BJ (cell line): ENCODE measurements around the gene GPAT3. TPM values are rescaled to one million over a fixed set of nuclear protein-coding genes. Genes with fewer than 3 reads are reported as not detected.

ENCODE experiments used
- CTCF ChIA-PET: fragments of 350-600 bp; formaldehyde crosslinking; extraction: SDS; loops from one replicate; lab custom pipeline; 2021; ENCODE audit warnings: antibody characterized with exemption, inconsistent platforms; lab: Yijun Ruan, JAX
- POLR2A ChIA-PET: fragments of 300-600 bp; sonication (Branson Sonifier 250); formaldehyde crosslinking; extraction: SDS; loops from one replicate; lab custom pipeline; 2021; ENCODE audit warnings: antibody characterized with exemption; lab: Charles Lee
- DNase-seq: peaks from one replicate; pipeline ENCODE4 v3.0.0-alpha.2; 2011; ENCODE audit warnings: low read depth
- H3K27me3 ChIP-seq: 2 replicates; pipeline ENCODE4 v1.6.0; 2011; ENCODE audit warnings: low read length; ENCODE audit not compliant: control insufficient read depth, insufficient read depth
- H3K36me3 ChIP-seq: 2 replicates; pipeline ENCODE4 v1.5.1; 2011; ENCODE audit warnings: low read length; ENCODE audit not compliant: control insufficient read depth, insufficient read depth
- H3K4me3 ChIP-seq: 2 replicates; pipeline ENCODE4 v1.5.1; 2011; ENCODE audit warnings: low read depth, mild to moderate bottlenecking, control low read depth, low read length
- polyA plus RNA-seq: library from polyadenylated mRNA; depleted of rRNA; stranded (reverse); fragments of >200 nt; gene quantifications from 2 replicates; pipeline ENCODE4 v1.2.3, GENCODE V29; 2011
- TF ChIP-seq, protein P1 (sequence below): IDR thresholded peaks from 2 replicates; pipeline ENCODE4 v1.5.1; 2011; ENCODE audit warnings: low read depth, mild to moderate bottlenecking, control low read depth, inconsistent platforms, low read length, moderate library complexity; ENCODE audit not compliant: insufficient read depth

Gene GPAT3
- polyA plus RNA-seq, 1 experiment, result 0.58 TPM

DNA sequence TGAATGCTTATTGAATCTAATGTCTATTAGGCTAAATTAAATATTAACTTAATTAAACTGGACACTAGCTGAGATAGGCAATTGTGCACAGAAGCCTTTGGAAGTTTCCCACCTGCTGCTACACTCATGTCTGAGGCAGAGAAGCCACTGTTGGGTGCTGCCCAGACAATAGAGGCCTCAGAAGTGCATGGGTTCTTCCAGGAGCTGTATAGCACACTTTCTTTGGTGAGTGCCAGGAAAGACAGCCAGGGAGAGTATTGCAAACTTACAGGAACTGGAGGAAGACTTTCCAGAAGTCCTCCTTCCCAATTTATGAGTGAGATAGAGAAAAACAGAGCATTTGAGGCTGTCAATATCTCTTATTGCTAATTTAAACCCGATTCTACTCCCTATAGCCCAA, 89.9 kb downstream of the GPAT3 start:
- no peak for DNase-seq
- ChIA-PET CTCF (no interaction called here), POLR2A (no interaction called here)
- TF ChIP-seq, protein P1, sequence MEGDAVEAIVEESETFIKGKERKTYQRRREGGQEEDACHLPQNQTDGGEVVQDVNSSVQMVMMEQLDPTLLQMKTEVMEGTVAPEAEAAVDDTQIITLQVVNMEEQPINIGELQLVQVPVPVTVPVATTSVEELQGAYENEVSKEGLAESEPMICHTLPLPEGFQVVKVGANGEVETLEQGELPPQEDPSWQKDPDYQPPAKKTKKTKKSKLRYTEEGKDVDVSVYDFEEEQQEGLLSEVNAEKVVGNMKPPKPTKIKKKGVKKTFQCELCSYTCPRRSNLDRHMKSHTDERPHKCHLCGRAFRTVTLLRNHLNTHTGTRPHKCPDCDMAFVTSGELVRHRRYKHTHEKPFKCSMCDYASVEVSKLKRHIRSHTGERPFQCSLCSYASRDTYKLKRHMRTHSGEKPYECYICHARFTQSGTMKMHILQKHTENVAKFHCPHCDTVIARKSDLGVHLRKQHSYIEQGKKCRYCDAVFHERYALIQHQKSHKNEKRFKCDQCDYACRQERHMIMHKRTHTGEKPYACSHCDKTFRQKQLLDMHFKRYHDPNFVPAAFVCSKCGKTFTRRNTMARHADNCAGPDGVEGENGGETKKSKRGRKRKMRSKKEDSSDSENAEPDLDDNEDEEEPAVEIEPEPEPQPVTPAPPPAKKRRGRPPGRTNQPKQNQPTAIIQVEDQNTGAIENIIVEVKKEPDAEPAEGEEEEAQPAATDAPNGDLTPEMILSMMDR, result no peak
- Histone ChIP-seq H3K36me3 (no peaks in the 10 kb centered on the region), H3K27me3 (peaks cover 2% of the 10 kb centered on the region; the same call in 1 of the 2 replicates), H3K4me3 (no peak overlapping the region)

DNA sequence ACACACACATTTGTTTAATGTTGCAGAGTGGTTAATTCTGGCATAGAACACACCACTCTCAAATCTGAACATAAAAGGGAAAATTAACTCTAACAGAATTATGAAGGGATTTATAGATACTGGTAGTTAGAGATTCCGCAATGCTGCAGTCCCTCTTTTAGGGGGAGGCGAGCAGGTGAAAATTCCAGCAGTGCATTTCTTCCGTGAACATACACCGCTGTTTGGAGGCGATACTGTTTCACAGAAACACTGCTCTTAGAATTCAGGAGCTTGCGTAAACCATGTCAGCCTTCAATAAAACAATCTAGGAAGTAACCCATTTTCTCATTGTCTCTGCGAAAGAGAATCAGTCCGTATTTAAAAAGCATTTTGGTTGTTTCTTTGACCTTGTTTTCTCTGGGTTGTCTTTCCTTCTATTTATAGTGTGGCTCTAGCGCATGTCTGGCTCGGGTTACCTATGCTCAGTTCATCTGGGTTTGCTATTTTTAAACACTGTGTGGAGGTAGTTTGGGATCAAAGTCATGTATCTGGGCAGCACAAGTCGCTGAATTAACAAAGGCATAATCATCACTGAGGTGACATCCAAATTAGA, 90.4 kb downstream of the GPAT3 start:
- CTCF ChIA-PET, result no interaction called here
- H3K27me3 ChIP-seq, result peaks cover 2% of the 10 kb centered on the region; the same call in 1 of the 2 replicates
- POLR2A ChIA-PET, result no interaction called here
- TF ChIP-seq, protein P1, result no peak
- DNase-seq, result no peak
- H3K4me3 ChIP-seq, result no peak overlapping the region
- H3K36me3 ChIP-seq, result no peaks in the 10 kb centered on the region

DNA sequence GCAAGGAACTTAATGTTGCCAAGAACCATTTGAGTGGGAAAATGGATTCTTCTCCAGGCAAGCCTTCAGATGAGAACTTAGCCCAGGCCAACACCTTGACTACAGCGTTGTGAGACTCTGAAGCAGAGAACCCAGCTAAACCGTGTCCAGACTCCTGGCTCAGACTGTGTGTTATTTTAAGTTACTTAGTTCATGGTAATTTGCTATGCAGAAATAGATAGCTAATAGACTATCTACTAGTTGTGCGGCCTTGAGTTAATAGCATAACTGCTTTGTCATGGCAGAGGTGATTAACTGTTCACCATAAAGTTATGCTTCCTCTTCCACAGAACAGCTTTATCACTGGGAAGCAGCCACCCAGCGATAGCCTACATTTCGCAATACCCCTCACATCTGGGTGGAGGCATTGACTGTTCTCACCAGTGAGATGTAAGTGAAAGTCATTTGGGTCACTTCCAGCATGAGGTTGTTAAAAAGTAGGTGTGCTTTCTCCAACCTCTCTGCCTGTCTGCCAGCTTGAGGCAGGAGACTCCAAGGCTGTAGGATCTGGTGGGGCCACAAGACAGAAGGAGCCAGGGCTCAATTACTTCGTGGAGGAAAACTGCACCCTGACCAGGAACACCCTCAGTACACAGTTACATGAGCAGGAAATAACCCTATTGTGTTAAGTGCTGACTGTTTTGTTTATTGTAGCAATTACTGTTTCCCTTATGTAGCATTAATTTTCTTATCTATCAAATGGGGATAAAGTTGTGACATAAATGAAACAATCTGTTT, 94.2 kb downstream of the GPAT3 start:
- DNase-seq, result no peak
- H3K27me3 ChIP-seq, result peaks cover 2% of the 10 kb centered on the region; the same call in 1 of the 2 replicates
- ChIA-PET CTCF (interaction anchor here (0.6 to 4.1 kb wide), 5 partner anchors 15 to 138 kb away, joined by 3 to 10 read pairs (median 3); no protein-coding TSS in a partner anchor), POLR2A (no interaction called here)
- H3K4me3 ChIP-seq, result no peak overlapping the region
- no peaks in the 10 kb centered on the region for H3K36me3 ChIP-seq
- TF ChIP-seq, protein P1, result no peak

DNA sequence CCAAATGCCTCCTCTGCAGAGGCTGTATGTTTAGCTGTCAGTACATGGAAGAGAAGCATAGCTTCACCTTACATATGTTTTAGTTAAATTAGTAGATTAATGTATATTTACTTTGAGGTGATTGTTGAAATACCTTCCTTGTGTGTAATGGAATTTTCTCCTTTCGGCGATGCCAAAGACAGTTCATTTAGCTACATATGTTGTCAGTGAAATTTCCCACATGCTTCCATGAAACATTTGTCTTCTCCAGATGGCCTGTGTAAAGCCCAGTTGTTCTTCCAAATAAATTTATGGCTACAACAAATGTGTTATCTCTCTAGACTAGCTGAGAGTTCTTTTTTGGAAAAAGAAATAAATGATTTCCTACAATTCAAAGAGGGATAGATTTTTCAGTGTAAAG, 95.2 kb downstream of the GPAT3 start:
- H3K27me3 ChIP-seq, result no peaks in the 10 kb centered on the region
- DNase-seq, result peak; percentile 29
- POLR2A ChIA-PET, result no interaction called here
- H3K4me3 ChIP-seq, result no peak overlapping the region
- CTCF ChIA-PET, result interaction anchor here (0.8 to 4.1 kb wide), 6 partner anchors 8 to 122 kb away, joined by 3 to 10 read pairs (median 4); no protein-coding TSS in a partner anchor
- no peaks in the 10 kb centered on the region for H3K36me3 ChIP-seq
- TF ChIP-seq, protein P1, result no peak

DNA sequence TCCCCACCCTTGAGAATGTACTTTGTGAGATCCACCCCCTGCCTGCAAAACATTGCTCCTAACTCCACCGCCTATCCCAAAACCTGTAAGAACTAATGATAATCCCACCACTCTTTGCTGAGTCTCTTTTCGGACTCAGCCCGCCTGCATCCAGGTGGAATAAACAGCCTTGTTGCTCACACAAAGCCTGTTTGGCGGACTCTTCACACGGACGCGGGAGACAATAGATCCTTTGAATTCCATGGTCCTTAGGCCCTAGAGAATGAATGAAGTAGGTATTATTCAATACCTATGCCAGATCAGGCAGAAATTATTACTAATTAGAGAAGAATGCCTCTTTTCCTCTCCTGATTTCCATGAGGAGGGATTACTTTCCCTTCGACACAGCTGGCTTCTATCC, 101.0 kb downstream of the GPAT3 start:
- CTCF ChIA-PET, result no interaction called here
- POLR2A ChIA-PET, result no interaction called here

More for the DNA sequence above, 101.0 kb downstream of the GPAT3 start:
- Histone ChIP-seq H3K27me3 (peaks cover 2% of the 10 kb centered on the region; the same call in 1 of the 2 replicates), H3K4me3 (no peak overlapping the region), H3K36me3 (no peaks in the 10 kb centered on the region)
- TF ChIP-seq, protein P1, result no peak
- no peak for DNase-seq
